Esophagus muscularis mucosa (tissue), 4 donors: Measurements from ENCODE around the gene NCKAP5. TPM values are rescaled to one million over a fixed set of nuclear protein-coding genes. Genes with fewer than 3 reads are reported as not detected.

Source experiments
- DNase-seq: peaks from one replicate; pipeline ENCODE4 v3.0.0-alpha.2; 2017; ENCODE audit errors: extremely low spot score
- H3K27ac ChIP-seq, 4 donors: fragments of 200-600 bp; sonication (generic); replicated peaks in 1 of 4; 1 replicate in 3 of 4; 2 replicates in 1 of 4; pipeline ENCODE4 v1.5.1; 2016 to 2019; ENCODE audit warnings: mild to moderate bottlenecking in 1 of 4
- H3K27me3 ChIP-seq, 4 donors: fragments of 200-600 bp; sonication (generic); one replicate each; pipeline versions ENCODE4 v1.5.1 to v1.6.0; 2016 to 2019
- H3K36me3 ChIP-seq, 4 donors: fragments of 200-600 bp; sonication (generic); one replicate each; pipeline ENCODE4 v1.5.1; 2016 to 2019
- H3K4me1 ChIP-seq, 4 donors: fragments of 200-600 bp; sonication (generic); one replicate each; pipeline ENCODE4 v1.5.1; 2016 to 2019
- H3K4me3 ChIP-seq, 4 donors: fragments of 200-600 bp; sonication (generic); 1 replicate in 2 of 4; 2 replicates in 2 of 4; pipeline ENCODE4 v1.5.1; 2016 to 2019; ENCODE audit warnings: mild to moderate bottlenecking in 4 of 4, moderate library complexity in 1 of 4
- H3K9me3 ChIP-seq, 4 donors: fragments of 200-600 bp; sonication (generic); 1 replicate in 3 of 4; 2 replicates in 1 of 4; pipeline ENCODE4 v1.5.1; 2016 to 2019
- EP300 ChIP-seq: sonication (generic); formaldehyde crosslinking; IDR thresholded peaks from one replicate; pipeline ENCODE4 v1.6.1; 2017; ENCODE audit warnings: antibody characterized with exemption
- POLR2A ChIP-seq: fragments of 450-650 bp; IDR thresholded peaks from one replicate; pipeline ENCODE4 v1.6.1; 2017; ENCODE audit warnings: antibody characterized with exemption, moderate library complexity, mild to moderate bottlenecking, low read depth
- POLR2AphosphoS5 ChIP-seq, 2 donors: sonication (generic); formaldehyde crosslinking; IDR thresholded peaks; one replicate each; pipeline ENCODE4 v1.6.1; 2017; ENCODE audit warnings: antibody characterized with exemption in 2 of 2
- WGBS: methylation state at CpG from one replicate; pipeline ENCODE4 v1.1.5; 2018; 5-methylcytosine and 5-hydroxymethylcytosine counted together
- intact Hi-C: fragments of 100-400 bp; cut with DNase I; formaldehyde crosslinking; loops from one replicate; pipeline ENCODE4 v1.15.1; 2023
- total RNA-seq, 4 donors: library from RNA; depleted of rRNA; stranded (reverse); fragments of >200 nt; gene quantifications; one replicate each; pipeline versions ENCODE4 v1.1.0 to v1.2.1, GENCODE V29; 2016
- TF ChIP-seq, protein P1 (sequence below), 3 experiments: fragments of 200-600 bp in 2 of 3; fragments of 450-650 bp in 1 of 3; sonication (generic) in 2 of 3; IDR thresholded peaks; one replicate each; pipeline ENCODE4 v1.5.1; 2017 to 2019; ENCODE audit warnings: antibody characterized with exemption in 3 of 3, mild to moderate bottlenecking in 2 of 3, moderate library complexity in 1 of 3

Gene NCKAP5
- total RNA-seq, 4 donors from 2014 or later: 0.33 to 1.8 (median 1.0) TPM

GRCh38 chr2:133273031-133273430, 295.2 kb downstream of the NCKAP5 start:
- Histone ChIP-seq H3K9me3 (no peaks in the 10 kb centered on the region), H3K27me3 (peaks cover 0 to 4% (median 0%) of the 10 kb centered on the region in 4 donors), H3K27ac (no peak overlapping the region), H3K4me1 (no peaks in the 10 kb centered on the region), H3K4me3 (no peak overlapping the region), H3K36me3 (no peaks in the 10 kb centered on the region)
- intact Hi-C loops: no loop called here
- DNase-seq: no peak
- TF ChIP-seq POLR2AphosphoS5 (IDR thresholded peaks at IDR 0.05): no peak
- no peak for TF ChIP-seq EP300
- no peak for TF ChIP-seq POLR2A
- TF ChIP-seq, protein P1, sequence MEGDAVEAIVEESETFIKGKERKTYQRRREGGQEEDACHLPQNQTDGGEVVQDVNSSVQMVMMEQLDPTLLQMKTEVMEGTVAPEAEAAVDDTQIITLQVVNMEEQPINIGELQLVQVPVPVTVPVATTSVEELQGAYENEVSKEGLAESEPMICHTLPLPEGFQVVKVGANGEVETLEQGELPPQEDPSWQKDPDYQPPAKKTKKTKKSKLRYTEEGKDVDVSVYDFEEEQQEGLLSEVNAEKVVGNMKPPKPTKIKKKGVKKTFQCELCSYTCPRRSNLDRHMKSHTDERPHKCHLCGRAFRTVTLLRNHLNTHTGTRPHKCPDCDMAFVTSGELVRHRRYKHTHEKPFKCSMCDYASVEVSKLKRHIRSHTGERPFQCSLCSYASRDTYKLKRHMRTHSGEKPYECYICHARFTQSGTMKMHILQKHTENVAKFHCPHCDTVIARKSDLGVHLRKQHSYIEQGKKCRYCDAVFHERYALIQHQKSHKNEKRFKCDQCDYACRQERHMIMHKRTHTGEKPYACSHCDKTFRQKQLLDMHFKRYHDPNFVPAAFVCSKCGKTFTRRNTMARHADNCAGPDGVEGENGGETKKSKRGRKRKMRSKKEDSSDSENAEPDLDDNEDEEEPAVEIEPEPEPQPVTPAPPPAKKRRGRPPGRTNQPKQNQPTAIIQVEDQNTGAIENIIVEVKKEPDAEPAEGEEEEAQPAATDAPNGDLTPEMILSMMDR (IDR thresholded peaks at IDR 0.05): no peak
- 29% methylated on average over 3 of the region's 3 CpGs for WGBS

DNA sequence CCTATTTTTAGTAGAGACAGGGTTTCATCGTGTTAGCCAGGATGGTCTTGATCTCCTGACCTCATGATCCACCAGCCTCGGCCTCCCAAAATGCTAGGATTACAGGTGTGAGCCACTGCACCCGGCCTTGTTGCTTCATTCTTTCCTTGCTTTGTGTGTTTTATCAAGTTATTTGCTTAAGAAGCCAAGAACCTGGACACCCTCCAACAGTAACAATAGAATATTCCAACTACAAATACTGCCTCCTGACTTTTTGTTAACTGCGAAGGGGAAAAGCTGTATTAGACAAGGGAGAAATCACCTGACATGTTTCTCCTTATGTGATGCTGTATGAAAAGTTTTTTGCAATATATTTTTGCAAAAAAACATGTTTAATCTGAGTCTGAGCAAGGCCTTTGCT, 297.2 kb downstream of the NCKAP5 start:
- no peak overlapping the region for H3K4me3 ChIP-seq
- TF ChIP-seq, protein P1 (IDR thresholded peaks at IDR 0.05): no peak
- TF ChIP-seq EP300: no peak
- TF ChIP-seq POLR2AphosphoS5 (IDR thresholded peaks at IDR 0.05): no peak
- TF ChIP-seq POLR2A: no peak
- intact Hi-C loops: no loop called here

GRCh38 chr2:133270550-133270949, 297.7 kb downstream of the NCKAP5 start:
- intact Hi-C loops: no loop called here

More for the DNA sequence above, 297.2 kb downstream of the NCKAP5 start:
- no peaks in the 10 kb centered on the region for H3K9me3 ChIP-seq
- H3K4me1 ChIP-seq: peaks cover 0 to 10% (median 9%) of the 10 kb centered on the region in 4 donors
- H3K27me3 ChIP-seq: peaks cover 0 to 17% (median 4%) of the 10 kb centered on the region in 4 donors
- 57% methylated on average over 4 of the region's 4 CpGs for WGBS
- H3K27ac ChIP-seq: no peak overlapping the region
- no peak for DNase-seq
- H3K36me3 ChIP-seq: no peaks in the 10 kb centered on the region

GRCh38 chr2:133266926-133267590, 301.2 kb downstream of the NCKAP5 start:
- Histone ChIP-seq H3K9me3 (no peaks in the 10 kb centered on the region), H3K36me3 (no peaks in the 10 kb centered on the region), H3K27me3 (peaks cover 0 to 27% (median 15%) of the 10 kb centered on the region in 4 donors), H3K27ac (no peak overlapping the region), H3K4me1 (peaks cover 0 to 21% (median 19%) of the 10 kb centered on the region in 4 donors), H3K4me3 (peak overlapping the region; percentile 44 to 57 (median 48))
- no peak for DNase-seq
- 4% methylated on average over 17 of the region's 17 CpGs for WGBS
- intact Hi-C loops: no loop called here
- TF ChIP-seq EP300 (no peak), POLR2AphosphoS5 (IDR thresholded peaks at IDR 0.05) (no peak), POLR2A (no peak)
- TF ChIP-seq, protein P1 (IDR thresholded peaks at IDR 0.05): no peak

More at GRCh38 chr2:133270550-133270949, 297.7 kb downstream of the NCKAP5 start:
- Histone ChIP-seq H3K4me3 (no peak overlapping the region), H3K36me3 (no peaks in the 10 kb centered on the region), H3K27me3 (peaks cover 0 to 23% (median 10%) of the 10 kb centered on the region in 4 donors), H3K4me1 (peaks cover 0 to 16% (median 15%) of the 10 kb centered on the region in 4 donors), H3K9me3 (no peaks in the 10 kb centered on the region), H3K27ac (no peak overlapping the region)
- WGBS: 94% methylated on average over 5 of the region's 5 CpGs
- no peak for DNase-seq
- TF ChIP-seq EP300: no peak
- TF ChIP-seq POLR2A: no peak
- TF ChIP-seq POLR2AphosphoS5 (IDR thresholded peaks at IDR 0.05): no peak
- TF ChIP-seq, protein P1 (IDR thresholded peaks at IDR 0.05): no peak
